HepG2 (cell line): ENCODE results near the gene EIF3M. TPM values are rescaled to one million over a fixed set of nuclear protein-coding genes. Genes with fewer than 3 reads are reported as not detected.

Experiments
- ATAD3A ChIP-seq: sonication (generic); formaldehyde crosslinking; IDR thresholded peaks from 2 replicates; pipeline ENCODE4 v1.4.0; 2020; ENCODE audit warnings: missing genetic modification reagents
- BATF2 ChIP-seq: sonication (generic); formaldehyde crosslinking; IDR thresholded peaks from 2 replicates; pipeline ENCODE4 v1.8.0; 2022; ENCODE audit warnings: mild to moderate bottlenecking, missing genetic modification reagents, moderate library complexity
- CENPBD1 ChIP-seq: sonication (generic); formaldehyde crosslinking; IDR thresholded peaks from 2 replicates; pipeline ENCODE4 v1.8.0; 2022; ENCODE audit warnings: missing genetic modification reagents, low read depth, mild to moderate bottlenecking, borderline replicate concordance
- CENPT ChIP-seq: sonication (generic); formaldehyde crosslinking; IDR thresholded peaks from 2 replicates; pipeline ENCODE4 v1.8.0; 2022; ENCODE audit warnings: low read depth, mild to moderate bottlenecking, moderate library complexity, missing genetic modification reagents
- FOXP4 ChIP-seq: sonication (generic); formaldehyde crosslinking; IDR thresholded peaks from 2 replicates; pipeline ENCODE4 v1.4.0; 2020; ENCODE audit warnings: missing genetic modification reagents
- GATAD2A ChIP-seq: IDR thresholded peaks from 2 replicates; pipeline ENCODE4 v1.6.1; 2016
- HNF4A ChIP-seq: sonication (generic); formaldehyde crosslinking; IDR thresholded peaks from 2 replicates; pipeline ENCODE4 v1.4.0; 2020; ENCODE audit warnings: missing genetic modification reagents
- KAT2B ChIP-seq: fragments of 150-350 bp; IDR thresholded peaks from 2 replicates; pipeline ENCODE4 v1.6.1; 2014; ENCODE audit warnings: low read depth, low read length, borderline replicate concordance
- KDM5A ChIP-seq: fragments of 200-600 bp; sonication (generic); IDR thresholded peaks from 2 replicates; pipeline ENCODE4 v1.7.0; 2018; ENCODE audit warnings: antibody characterized with exemption, mild to moderate bottlenecking, low read length, borderline replicate concordance
- MIER3 ChIP-seq: IDR thresholded peaks from 2 replicates; pipeline ENCODE4 v1.6.1; 2016; ENCODE audit warnings: missing compliant biosample characterization, borderline replicate concordance
- MXD4 ChIP-seq: IDR thresholded peaks from 2 replicates; pipeline ENCODE4 v1.6.1; 2016; ENCODE audit warnings: mild to moderate bottlenecking, missing biosample characterization, missing genetic modification reagents
- NFYB ChIP-seq: sonication (generic); formaldehyde crosslinking; IDR thresholded peaks from 2 replicates; pipeline ENCODE4 v1.4.0; 2020; ENCODE audit warnings: missing genetic modification reagents
- PHF21A ChIP-seq: sonication (generic); formaldehyde crosslinking; IDR thresholded peaks from 2 replicates; pipeline ENCODE4 v1.5.0; 2020; ENCODE audit warnings: mild to moderate bottlenecking, missing genetic modification reagents
- PRPF4 ChIP-seq: fragments of 200-400 bp; formaldehyde crosslinking; IDR thresholded peaks from 2 replicates; pipeline ENCODE4 v1.6.1; 2016; ENCODE audit warnings: low read length, low read depth; ENCODE audit not compliant: poor library complexity, severe bottlenecking
- SOX6 ChIP-seq, 2 experiments: fragments of 450-650 bp in 1 of 2; sonication (generic) in 1 of 2; formaldehyde crosslinking in 1 of 2; IDR thresholded peaks; 2 replicates each; pipeline versions ENCODE4 v1.4.0 to v1.6.1; 2017 to 2020; ENCODE audit warnings: antibody characterized with exemption in 1 of 2, mild to moderate bottlenecking in 1 of 2, missing genetic modification reagents in 1 of 2
- TEF ChIP-seq: sonication (generic); formaldehyde crosslinking; IDR thresholded peaks from 2 replicates; pipeline ENCODE4 v1.5.0; 2020; ENCODE audit warnings: missing genetic modification reagents
- TOE1 ChIP-seq: sonication (generic); formaldehyde crosslinking; IDR thresholded peaks from 2 replicates; pipeline ENCODE4 v1.4.0; 2020; ENCODE audit warnings: mild to moderate bottlenecking, missing genetic modification reagents
- TRIM24 ChIP-seq: sonication (generic); formaldehyde crosslinking; IDR thresholded peaks from 2 replicates; pipeline ENCODE4 v1.8.0; 2022; ENCODE audit warnings: mild to moderate bottlenecking, missing genetic modification reagents
- ZBTB26 ChIP-seq: IDR thresholded peaks from 2 replicates; pipeline ENCODE4 v1.6.1; 2016; ENCODE audit warnings: missing compliant biosample characterization, missing genetic modification reagents, borderline replicate concordance
- ZBTB37 ChIP-seq: sonication (generic); formaldehyde crosslinking; IDR thresholded peaks from 2 replicates; pipeline ENCODE4 v1.4.0; 2020; ENCODE audit warnings: mild to moderate bottlenecking, missing genetic modification reagents
- ZEB1 ChIP-seq: IDR thresholded peaks from 2 replicates; pipeline ENCODE4 v1.6.1; 2012; ENCODE audit warnings: mild to moderate bottlenecking, low read depth, inconsistent platforms; ENCODE audit not compliant: insufficient replicate concordance
- ZIK1 ChIP-seq: sonication (generic); formaldehyde crosslinking; IDR thresholded peaks from 2 replicates; pipeline ENCODE4 v1.5.0; 2020; ENCODE audit warnings: mild to moderate bottlenecking, low read depth, missing genetic modification reagents, borderline replicate concordance
- ZNF136 ChIP-seq: sonication (generic); formaldehyde crosslinking; IDR thresholded peaks from 2 replicates; pipeline ENCODE4 v1.8.1; 2022; ENCODE audit warnings: low read depth, mild to moderate bottlenecking, moderate library complexity, missing genetic modification reagents
- polyA plus RNA-seq, 8 experiments: library from polyadenylated mRNA; depleted of rRNA in 3 of 8; stranded (reverse) in 7 of 8; unstranded in 1 of 8; fragments of >200 nt; fragmentation: Illumina TruSeq in 4 of 8; extraction: Trizol in 4 of 8; gene quantifications; 2 replicates each; pipeline versions ENCODE4 v1.2.1 to v1.2.3, GENCODE V29; 2011 to 2016; ENCODE audit warnings: low read depth in 4 of 8, missing spikeins in 1 of 8, mixed read lengths in 1 of 8; ENCODE audit not compliant: insufficient read depth in 1 of 8
- total RNA-seq, 5 experiments: library from RNA; depleted of rRNA; stranded (reverse); fragments of >200 nt; fragmentation: Illumina TruSeq; extraction: Trizol; gene quantifications; 2 replicates each; pipeline ENCODE4 v1.2.3, GENCODE V29; 2016; ENCODE audit warnings: low read depth in 1 of 5

Gene EIF3M
- total and polyA plus RNA-seq, 2 of the 13 experiments (the other 11 are each of a cell fraction or from before 2014, with no cell fraction given), result 279 to 389 TPM

GRCh38 chr11:32583459-32584271 lies at the start of gene EIF3M (continued):
- TF ChIP-seq MXD4 (CRISPR knock-in tag) (peak; percentile 88), GATAD2A (CRISPR knock-in tag) (0 out of 2 replicates have a peak, but pooled peaks have one; percentile 8), PRPF4 (no peak), ZBTB26 (CRISPR knock-in tag) (0 out of 2 replicates have a peak, but pooled peaks have one; percentile 33), TEF (CRISPR knock-in tag) (peak; percentile 67), ZIK1 (CRISPR knock-in tag) (no peak), MIER3 (CRISPR knock-in tag) (peak; percentile 95), BATF2 (CRISPR knock-in tag) (no peak), FOXP4 (CRISPR knock-in tag) (peak; percentile 62), PHF21A (CRISPR knock-in tag) (peak; percentile 84), CENPBD1 (CRISPR knock-in tag) (no peak), ZEB1 (no peak), TOE1 (CRISPR knock-in tag) (no peak), HNF4A (no peak; the same call in 1 of the 2 replicates), ATAD3A (CRISPR knock-in tag) (no peak), ZNF136 (CRISPR knock-in tag) (no peak), ZBTB37 (CRISPR knock-in tag) (no peak), KAT2B (no peak), SOX6 (IDR thresholded peaks at IDR 0.05) (no peak), SOX6 (CRISPR knock-in tag; IDR thresholded peaks at IDR 0.05) (peak; percentile 70), NFYB (peak; percentile 85), KDM5A (peak; percentile 80; the same call in 1 of the 2 replicates), CENPT (CRISPR knock-in tag) (no peak), TRIM24 (CRISPR knock-in tag) (no peak)
